NCI-H2029 (cell line): ENCODE measurements around the gene TMEM138.
"Not testable (repeated sequence)": the region's sequence is repeated elsewhere in the genome, so short reads cannot be mapped to it uniquely, and the experiment has no call there.

Experiments
- DNase-seq: peaks from one replicate; lab custom pipeline; 2025; lab: John Stamatoyannopoulos, UW

The TMEM138 gene

DNA sequence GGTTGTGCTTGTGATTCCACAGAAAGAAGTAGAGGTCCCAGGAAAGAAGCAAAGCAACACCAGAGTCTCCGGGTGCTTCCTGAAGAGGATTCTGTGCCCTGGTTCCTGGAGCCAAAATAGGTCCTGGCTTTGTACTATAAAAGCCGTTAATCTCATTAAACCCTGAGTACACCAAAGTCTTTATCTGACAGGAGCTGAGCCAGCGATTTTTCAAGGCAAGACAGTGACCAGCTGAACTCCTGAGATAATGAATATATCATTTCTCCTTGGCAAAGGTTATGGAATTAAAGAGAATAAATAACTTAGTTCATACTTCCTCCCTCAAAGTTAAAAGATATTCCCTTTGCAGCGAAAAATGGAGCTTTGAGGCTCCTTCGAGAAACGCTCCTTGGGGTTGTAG, 5.2 kb downstream of the TMEM138 start:
- DNase-seq = no peak

DNA sequence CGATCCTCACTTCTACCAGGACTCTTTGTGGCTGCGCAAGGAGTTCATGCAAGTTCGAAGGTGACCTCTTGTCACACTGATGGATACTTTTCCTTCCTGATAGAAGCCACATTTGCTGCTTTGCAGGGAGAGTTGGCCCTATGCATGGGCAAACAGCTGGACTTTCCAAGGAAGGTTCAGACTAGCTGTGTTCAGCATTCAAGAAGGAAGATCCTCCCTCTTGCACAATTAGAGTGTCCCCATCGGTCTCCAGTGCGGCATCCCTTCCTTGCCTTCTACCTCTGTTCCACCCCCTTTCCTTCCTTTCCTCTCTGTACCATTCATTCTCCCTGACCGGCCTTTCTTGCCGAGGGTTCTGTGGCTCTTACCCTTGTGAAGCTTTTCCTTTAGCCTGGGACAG, 6.5 kb downstream of the TMEM138 start:
- DNase-seq = no peak

- DNase-seq = no peak
These were observed 7.5 kb downstream of the TMEM138 start for GRCh38 chr11:61369372-61370348.

DNA sequence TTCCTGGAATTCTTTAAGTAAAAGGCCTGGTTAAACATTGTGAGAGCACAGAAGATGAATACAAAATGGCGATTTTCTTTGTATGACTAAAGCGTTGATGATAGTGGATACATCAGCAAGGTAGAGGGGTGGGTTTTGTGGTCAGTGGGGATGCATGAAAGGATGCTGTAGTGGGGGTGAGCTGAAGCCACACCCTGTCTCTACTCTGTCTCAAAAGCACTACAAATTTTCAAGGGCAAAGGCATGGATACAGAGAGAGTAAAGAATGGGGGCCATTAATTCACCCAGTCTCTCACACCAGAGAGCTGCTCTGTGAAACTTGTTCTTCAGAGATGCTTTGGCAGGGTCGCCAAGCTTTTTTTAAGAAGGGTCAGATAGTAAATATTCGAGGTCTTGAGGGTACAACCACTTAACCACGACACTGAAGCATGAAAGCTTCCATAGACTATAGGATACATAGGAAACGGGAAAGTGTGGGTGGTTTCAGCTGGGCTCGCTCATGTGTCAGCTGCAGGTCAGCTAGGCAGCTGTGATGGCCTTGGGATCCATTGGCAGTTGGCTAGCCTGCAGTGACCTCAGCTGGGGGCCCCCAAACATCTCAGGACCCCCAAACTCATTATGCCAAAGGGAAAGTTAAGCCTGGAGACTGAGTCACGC, 8.3 kb downstream of the TMEM138 start:
- DNase-seq = no peak

DNA sequence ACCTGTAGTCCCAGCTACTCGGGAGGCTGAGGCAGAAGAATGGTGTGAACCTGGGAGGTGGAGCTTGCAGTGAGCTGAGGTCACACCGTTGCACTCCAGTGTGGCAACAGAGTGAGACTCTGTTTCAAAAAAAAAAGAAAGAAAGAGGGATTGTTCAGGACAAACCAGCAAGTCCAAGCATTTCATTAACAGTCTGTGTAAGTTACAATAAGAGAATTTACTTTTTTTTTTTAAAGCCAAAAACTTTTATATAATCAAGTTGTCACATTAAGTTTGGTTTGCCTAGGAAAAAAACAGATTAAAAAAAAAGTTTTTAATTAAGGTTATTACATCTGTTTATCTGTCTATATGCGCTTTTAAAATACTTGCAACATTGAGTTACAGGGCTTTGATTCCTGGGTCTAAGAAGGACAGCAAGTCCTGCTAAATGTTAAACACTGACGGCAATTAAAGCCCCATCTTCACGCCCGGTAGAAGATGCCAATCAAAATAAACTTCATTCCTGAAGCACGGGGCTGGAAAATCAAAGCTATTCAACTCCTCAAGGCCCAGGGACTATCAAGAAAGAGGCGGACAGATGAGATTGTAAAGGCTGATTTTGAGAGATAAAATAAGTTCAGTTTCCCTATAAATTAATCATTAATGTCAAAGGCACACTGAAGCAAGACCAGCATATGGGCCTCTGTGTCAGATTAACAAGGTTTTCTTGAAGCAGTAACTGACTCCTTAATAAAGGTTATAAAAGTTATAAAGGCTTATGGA, 10.7 kb downstream of the TMEM138 start:
- DNase-seq = no peak

DNA sequence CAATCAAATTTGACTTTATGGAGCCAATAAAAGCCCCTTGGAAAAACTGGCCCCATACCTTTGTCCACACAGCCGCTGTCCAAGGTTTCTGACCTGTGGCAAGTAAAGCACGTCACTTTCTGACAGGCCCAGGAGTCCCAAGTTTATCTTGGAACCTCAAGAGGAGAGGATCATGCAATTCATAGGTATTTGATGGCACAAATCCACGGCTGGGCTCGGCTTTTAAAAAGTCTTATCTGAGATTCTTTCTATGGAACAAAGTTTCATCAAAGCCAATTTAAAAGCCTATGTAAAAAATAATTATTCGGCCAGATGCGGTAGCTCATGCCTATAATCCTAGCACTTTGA, 13.6 kb downstream of the TMEM138 start:
- DNase-seq = no peak

- no peak for DNase-seq
These were observed 15.4 kb downstream of the TMEM138 start for GRCh38 chr11:61377461-61378160.

GRCh38 chr11:61378713-61379313, 16.6 kb downstream of the TMEM138 start:
- DNase-seq = no peak

GRCh38 chr11:61380884-61381283, 18.7 kb downstream of the TMEM138 start:
- no peak for DNase-seq

DNA sequence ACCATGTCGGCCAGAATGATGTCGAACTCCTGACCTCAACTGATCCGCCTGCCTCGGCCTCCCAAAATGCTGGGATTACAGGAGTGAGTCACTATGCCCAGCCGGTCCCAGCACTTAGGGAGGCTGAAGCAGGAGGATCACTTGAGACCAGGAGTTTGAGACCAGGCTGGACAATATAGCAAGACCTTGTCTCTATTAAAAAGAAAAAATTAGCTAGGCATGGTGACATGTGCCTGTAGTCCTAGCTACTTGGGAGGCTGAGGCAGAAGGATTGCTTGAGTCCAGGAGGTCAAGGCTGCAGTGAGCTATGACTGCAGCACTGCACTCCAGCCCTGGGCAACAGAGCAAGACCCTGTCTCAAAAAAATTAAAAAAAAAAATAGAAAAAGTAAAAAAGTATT, 21.7 kb downstream of the TMEM138 start:
- not testable (repeated sequence) for DNase-seq

- no peak for DNase-seq
These were observed 22.4 kb downstream of the TMEM138 start for GRCh38 chr11:61384271-61385242.

- DNase-seq = no peak
These were observed 28.0 kb downstream of the TMEM138 start for GRCh38 chr11:61390161-61390560.

GRCh38 chr11:61392981-61393595, 30.9 kb downstream of the TMEM138 start:
- DNase-seq = no peak

- DNase-seq = no peak
These were observed 39.0 kb downstream of the TMEM138 start for GRCh38 chr11:61401173-61401572.

DNA sequence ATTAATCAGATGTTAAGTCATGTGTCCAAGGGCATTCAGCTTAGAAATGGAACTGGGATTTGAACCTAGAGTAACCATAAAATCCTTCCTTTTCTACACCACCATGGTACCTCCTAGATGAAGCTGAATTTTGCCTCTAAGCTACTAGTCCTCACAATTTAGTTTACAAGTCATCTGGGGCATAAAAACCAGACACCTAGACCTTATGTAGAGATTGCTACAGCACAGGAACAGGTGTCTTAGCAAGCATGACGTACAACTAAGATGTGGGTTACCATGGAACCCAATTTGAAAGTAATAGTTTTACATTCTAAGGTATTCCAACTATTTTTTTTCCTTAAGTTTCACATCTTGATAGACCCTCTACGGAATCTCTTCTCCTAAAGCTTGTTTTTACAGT, 39.4 kb downstream of the TMEM138 start:
- DNase-seq = no peak

DNA sequence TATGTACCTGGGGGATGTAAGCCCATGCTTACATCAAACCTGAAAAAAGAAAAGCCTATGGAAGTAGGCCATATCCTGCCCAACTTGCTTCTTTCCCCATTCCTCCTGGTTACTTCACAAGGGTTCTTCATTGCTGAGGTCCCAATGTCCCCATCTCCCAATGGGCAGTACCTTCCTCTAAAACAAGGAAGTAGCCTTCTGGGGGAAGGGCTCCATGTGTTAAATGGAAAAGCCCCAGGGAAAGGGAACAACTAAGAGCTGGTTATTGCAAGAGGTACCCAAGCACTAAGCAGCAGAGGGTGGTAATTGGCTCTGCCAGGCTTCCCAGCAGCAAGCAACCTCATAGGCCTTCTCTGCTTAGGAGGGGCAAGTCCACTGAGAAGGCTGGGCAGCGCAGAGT, 41.5 kb downstream of the TMEM138 start:
- DNase-seq = no peak

DNA sequence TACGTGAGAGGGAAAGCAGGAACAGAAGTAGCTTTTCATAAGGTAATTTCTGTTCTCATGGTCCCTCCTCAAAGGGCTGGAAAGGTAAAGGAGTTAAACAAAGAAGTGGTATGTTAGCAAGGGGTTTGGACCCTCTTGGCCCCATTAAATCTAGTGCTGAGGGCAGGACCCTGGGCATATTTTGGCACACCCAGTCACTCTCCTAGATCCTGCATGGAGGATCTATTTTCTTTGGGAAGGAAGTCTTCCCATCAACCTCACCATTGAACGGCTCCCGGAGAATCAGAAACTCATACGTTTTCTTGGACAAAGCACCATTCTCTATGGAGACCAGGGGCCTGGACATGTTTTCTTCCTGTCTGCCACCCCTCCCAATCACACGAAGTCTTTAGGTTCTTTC, 41.9 kb downstream of the TMEM138 start:
- DNase-seq = no peak

DNA sequence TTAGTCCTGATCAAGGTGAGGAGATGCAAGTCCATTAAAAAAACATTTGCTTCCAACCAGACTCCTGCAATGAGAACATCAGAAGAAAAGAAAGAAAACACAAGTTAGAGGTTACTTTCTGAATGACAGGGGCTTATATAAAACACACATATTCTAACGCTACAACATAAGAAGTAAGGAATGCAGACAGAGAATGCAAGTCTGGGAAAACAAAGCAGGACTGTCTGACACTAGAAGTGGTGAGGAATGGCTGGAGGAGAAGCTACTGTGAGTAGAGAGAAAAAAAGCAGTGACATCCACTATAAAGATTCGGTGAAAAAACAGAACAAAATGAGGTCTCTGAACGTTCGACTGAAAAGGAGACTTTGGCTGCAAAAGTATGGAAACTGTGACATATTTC, 42.5 kb downstream of the TMEM138 start:
- no peak for DNase-seq

DNA sequence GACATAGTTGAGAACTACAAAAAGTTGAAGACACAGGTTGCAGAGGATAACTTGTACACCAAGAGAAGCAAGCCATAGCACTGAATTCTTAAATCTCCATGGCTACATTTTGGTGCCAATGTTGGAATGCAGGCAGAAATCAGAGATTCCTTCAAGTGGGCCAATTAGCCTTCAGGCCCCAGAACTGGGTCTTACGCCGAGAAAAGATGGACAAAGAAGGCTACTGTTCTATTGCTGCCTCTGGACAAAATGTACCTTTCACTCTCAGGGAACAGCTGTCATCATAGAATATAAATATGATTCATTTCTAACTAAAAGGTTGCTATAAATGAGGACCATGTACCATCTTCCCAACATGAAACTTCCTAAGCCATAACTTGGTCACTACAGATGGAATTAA, 43.9 kb downstream of the TMEM138 start:
- no peak for DNase-seq
